Hematopoietic multipotent progenitor cell treated with erythropoietin and hydrocortisone succinate and interleukin-3 and kit ligand, for 15 days (in vitro differentiated cells): ENCODE data around the gene TMEM132D.
"Not testable (repeated sequence)": the region's sequence is repeated elsewhere in the genome, so short reads cannot be mapped to it uniquely, and the experiment has no call there.

Experiments used
- DNase-seq: peaks from one replicate; pipeline ENCODE4 v3.0.0-alpha.2; 2015; ENCODE audit warnings: low spot score

The TMEM132D gene

DNA sequence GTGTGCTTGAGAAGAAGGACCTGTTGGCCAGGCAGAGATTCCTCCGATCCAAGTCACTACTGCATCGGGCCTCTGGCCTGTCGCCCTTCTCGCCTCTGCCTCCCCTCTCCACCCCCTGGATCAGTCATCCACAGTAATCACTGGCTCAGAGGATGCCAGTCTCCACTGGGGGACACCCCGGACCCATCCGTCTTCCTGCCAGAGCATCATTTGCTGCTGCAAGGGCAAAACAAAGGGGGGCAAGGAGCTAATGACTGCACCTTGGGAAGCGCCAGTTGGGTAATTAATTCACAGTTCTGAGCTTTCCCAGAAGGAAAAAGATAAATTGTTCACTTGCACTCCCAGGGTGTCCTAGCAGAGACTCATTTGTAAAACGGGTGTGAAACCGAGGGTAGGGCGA lies 835.1 kb downstream of the TMEM132D start:
- DNase-seq, result no peak

DNA sequence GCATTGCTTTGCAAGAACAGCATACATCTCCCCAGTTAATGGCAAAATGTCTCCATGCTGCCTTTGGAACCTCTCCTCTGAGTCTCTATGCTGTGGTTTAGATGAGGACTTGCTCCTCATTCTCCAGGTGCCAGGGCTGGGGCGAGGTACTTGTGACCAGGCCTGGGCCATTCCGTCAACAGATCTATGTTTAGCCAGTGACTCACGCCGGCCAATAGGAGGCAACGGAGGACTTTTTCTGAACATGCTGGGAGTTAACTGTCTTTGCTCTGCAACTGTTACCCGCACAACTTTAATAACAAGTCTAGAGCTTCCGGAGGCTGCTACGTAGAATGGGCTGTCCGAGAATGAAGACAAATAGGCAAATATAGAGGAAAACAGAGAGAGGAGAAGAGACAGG lies 836.3 kb downstream of the TMEM132D start:
- no peak for DNase-seq

DNA sequence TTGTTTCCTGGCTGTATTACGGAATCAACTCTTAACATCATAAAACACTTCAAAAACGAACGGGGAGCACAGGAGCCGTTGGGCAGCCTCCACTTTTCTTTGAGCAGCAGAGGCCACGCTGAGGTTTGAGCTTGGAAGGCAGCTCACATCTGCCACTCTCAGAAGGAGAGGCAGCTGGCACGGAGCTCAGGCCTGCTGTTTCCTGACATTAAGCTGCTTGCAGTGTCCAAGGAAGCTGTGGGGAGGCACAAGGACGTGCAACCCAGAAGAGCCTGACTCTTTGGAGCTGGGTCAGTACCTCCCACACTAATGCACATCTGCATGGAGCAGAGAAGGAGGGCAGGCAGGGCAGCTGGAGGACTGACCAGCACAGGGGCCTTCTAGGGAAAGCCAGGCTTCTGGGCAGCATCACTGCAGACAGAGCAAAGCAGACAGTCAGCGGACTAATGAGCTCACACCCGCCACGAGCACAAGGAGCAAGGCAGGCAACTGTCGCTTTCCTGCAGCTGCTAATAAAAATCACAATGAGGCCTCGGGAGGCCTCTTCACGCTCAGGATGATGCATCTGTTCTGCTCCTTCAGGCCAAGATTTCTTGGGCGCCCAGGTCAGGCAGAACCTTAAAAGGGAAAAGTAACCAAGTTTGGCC lies 839.5 kb downstream of the TMEM132D start:
- no peak for DNase-seq

DNA sequence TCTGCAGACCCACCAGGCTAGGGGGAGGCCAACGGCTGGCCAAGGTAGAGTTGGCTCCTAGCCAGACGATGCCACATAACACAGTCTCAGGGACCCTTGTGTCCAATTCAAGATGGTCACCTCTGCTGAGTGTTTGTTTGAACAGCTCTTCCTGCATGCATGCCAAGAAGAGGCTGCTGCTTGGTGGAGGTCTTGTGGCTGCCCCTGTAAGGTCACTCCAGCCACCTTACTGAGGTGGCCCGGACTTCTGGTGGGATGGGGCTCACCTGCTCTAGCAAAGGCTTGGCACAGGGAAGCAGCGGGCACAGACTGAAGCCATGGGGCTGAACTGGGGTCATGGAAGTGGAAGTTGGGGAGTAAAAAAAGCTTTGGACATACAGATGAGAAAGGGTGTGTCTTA lies 840.2 kb downstream of the TMEM132D start:
- DNase-seq, result no peak

DNA sequence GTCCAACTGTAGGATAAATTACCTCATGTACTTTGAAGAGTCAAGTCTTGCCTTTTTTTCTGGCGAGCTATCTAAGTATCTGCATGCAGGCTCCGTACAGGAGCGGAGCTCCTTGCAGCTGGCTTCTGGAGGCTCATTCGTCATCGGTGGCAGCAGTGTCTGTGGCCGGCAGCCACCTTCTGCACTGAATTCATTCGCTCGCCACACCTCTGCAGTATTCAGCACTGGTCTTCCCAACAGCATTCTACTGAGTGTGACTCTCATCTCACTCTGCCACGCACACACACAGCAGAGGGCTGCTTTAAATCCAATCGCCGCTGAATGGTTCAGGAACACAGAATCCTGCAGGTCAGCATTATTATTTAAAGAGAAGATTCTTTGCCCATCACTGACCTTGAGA lies 850.6 kb downstream of the TMEM132D start:
- DNase-seq, result no peak

DNA sequence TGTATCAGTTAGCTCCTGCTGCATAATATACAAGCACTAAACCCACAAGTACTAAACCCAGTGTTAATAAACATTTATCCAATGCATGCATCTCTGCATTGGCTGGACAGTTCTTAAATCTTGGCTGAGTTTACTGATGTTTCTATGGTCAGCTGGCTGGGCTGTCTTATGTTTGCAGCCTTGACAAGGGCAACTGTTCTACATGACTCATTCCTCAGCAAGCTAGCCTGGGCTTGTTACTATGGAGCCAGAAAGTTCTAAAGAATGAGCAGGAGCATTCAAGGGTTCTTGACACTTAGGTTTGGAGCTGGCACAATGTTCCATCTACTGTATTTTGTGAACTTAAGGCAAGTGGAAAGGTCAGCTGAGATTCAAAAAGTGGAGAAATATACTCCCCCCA lies 851.5 kb downstream of the TMEM132D start:
- DNase-seq, result no peak

DNA sequence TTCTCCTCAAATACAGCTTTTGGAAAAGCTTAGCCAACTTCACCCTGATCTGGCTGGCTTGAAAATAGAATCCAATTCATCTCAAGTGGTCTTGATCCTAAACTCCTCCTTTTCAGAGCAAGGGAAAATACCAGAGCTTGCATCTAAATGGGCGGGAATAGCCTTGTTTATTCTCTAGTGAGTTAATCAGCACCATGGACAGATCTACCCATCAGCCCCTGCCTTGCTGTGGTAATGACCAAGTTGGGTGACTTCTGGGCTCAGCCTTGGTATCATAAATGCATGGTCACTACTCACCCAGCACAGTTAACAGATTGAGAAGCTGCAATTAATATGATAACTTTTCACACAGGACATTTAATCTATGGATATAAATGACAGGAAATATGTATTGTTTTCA lies 853.9 kb downstream of the TMEM132D start:
- no peak for DNase-seq

DNA sequence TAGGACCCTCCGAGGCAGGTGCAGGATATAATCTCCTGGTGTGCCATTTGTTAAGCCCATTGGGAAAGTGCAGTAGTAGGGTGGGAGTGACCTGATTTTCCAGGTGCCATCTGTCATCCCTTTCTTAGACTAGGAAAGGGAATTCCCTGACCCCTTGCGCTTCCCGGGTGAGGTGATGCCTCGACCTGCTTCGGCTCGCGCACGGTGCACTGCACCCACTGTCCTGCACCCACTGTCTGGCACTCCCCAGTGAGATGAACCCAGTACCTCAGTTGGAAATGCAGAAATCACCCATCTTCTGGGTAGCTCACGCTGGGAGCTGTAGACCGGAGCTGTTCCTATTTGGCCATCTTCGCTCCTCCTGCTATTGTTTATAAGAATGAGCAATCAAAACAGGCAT lies 860.5 kb downstream of the TMEM132D start:
- not testable (repeated sequence) for DNase-seq

DNA sequence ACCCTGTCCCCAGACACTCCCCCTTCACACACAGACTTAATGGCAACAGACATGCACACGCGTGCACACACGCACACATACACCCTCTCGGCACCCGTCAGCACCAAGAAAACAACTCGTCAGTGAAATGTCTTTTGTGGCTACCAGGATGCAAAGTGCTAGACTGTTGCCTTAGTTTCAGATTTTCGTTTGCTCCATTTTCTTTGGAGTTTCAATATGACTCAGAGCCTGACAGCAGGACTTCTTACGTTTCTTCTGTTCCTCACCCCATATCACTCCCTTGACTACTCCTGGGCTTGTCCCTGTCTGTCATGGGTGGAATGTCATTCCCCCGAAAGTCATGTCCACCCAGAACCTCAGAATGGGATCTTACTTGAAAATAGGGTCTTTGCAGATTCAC lies 867.7 kb downstream of the TMEM132D start:
- no peak for DNase-seq

DNA sequence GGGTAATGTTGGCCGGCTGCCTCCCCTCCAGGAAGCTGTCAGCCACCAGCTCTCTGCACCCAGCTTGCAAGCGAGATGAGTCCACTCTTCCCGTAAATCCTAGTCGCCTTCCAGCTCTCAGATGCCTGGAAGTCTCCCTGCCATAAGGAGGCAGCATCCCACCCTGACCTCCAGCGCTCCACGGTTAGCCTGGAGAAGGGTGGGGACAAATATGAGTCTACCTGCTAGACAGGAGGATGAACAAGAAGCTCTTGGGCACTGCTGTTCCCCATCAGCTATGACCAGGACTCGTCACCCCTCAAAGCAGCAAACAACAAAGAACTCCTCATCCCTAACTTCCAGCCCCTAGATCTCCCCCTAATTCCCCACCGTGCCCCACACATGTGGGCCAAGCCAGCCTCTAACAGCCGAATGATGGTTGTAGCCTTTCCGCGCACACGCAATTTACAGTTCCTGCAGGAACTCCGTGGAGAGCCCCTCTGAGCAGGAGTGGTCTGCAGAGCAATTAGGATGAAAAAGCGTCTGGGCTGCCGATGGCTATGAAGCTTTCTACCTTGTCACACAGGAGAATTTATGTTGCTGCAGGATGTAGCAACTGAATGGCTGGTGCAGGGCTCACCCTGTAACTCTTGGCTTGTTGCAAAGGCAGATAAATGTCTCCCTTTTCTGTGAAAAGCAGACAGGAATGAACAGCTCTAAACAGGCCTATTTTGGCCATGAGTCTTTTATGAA lies 869.1 kb downstream of the TMEM132D start:
- no peak for DNase-seq

DNA sequence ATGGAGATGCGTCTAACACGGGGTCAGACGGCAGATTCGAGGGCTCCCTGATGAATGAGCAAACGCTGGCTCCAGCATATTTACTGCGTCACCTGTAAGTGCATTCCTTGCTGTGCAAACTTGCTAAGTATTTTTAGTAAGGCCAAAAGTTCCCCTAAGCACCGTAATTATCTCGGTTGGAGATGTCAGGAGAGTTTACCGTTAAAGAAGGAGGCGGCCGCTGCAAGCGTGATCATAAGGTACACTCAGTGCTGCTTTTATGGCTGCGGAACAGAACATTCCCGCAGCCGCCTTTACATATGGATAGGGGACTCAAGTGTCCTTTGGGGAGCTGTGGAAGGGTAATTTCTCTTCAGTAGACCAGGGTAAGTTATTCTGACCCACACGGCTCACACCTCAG lies 875.0 kb downstream of the TMEM132D start:
- no peak for DNase-seq

DNA sequence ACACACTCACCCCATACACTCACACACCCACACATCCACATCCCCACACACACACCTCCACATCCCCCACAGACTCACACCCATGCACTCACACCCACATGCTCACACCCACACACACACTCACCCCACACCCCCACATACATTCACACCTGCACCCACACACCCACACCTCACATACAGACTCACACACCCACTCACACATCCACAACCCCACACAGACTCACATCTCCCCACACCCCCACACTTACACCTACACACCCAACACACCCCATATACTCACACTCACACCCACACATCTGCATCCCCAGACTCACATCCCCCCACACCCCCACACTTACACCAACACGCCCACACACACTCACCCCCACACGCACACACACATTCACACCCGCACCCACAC lies 878.8 kb downstream of the TMEM132D start:
- DNase-seq, result no peak
